Measurements from ENCODE around the gene CYP26B1.

GRCh38 chr2:72165792-72166191, 18.1 kb upstream of the CYP26B1 start:
- TF ChIP-seq, protein P1, sequence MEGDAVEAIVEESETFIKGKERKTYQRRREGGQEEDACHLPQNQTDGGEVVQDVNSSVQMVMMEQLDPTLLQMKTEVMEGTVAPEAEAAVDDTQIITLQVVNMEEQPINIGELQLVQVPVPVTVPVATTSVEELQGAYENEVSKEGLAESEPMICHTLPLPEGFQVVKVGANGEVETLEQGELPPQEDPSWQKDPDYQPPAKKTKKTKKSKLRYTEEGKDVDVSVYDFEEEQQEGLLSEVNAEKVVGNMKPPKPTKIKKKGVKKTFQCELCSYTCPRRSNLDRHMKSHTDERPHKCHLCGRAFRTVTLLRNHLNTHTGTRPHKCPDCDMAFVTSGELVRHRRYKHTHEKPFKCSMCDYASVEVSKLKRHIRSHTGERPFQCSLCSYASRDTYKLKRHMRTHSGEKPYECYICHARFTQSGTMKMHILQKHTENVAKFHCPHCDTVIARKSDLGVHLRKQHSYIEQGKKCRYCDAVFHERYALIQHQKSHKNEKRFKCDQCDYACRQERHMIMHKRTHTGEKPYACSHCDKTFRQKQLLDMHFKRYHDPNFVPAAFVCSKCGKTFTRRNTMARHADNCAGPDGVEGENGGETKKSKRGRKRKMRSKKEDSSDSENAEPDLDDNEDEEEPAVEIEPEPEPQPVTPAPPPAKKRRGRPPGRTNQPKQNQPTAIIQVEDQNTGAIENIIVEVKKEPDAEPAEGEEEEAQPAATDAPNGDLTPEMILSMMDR (IDR thresholded peaks at IDR 0.05), result no peak
- no peak for TF ChIP-seq POLR2A (IDR thresholded peaks at IDR 0.05)
